HG03457 (cell line): ENCODE results near the gene OR6C74.

ENCODE experiments used
- ATAC-seq: cut with Tn5 transposase; IDR thresholded peaks from one replicate; pipeline ENCODE4 v1.9.1; 2021; ENCODE audit warnings: moderate number of reproducible peaks; ENCODE audit not compliant: unreplicated experiment

The OR6C74 gene

DNA sequence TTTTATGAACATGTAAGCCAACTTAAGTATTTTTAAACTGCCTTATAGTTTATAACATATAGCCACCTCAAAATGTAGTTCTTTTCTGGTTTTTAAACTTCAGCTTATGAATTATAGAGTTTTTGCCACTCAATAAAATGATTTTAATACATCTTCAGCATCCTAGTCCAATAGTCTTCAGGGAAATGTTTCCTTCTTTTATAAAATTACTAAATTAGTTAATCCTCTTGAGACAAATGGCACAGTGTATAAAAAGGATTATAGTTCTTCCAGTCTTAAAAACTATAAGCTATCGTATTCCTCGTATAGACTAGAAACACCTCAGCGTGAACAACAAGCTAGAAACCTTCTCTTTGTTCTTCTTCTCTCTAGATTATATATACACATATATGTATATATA is at the start of gene OR6C74:
TSS of gene OR6C74 (plus strand) at position 301 of the 400 bp plus-strand sequence. CDS start 2,679 bp downstream, outside the sequence.
- ATAC-seq: no peak

DNA sequence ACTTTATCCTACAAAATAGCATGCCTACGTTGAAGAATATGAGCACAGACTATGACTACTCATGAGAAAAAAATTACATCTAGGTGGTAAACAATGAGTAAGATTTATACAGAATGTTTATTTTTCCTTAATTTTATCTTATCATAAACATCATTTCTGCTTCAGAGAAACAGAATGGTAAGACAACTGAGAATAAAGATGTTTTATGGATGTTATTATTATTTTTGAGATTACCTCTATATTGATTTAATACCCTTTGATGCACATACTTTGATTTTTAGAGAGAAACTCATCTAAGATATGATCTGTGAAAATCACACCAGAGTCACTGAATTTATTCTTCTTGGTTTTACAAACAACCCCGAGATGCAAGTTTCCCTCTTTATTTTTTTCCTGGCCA is 23.7 kb upstream of the OR6C74 start, which contains the start of gene OR10A7:
TSS of gene OR10A7 (plus strand) at position 301 of the 400 bp plus-strand sequence. CDS start at position 301, 0 bp downstream.
- no peak for ATAC-seq

GRCh38 chr12:55226523-55226922 is 17.9 kb upstream of the OR6C74 start:
- no peak for ATAC-seq

DNA sequence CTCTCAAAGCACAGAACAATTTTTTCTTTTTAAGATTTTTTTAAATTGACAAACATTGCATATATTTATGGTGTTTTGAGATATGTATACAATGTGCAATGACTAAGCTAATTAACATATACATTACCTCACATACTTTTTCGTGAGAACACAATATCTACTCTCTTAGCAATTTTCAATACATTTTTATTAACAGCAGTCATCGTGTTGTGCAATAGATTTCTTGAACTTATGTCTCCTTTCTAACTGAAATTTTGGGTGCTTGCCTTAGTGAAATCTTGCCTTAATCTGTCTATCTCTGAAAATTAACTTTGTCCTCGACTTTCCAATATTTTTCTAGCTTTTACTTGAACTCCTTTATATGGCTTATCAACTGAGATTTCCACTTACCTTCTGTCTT is 16.8 kb upstream of the OR6C74 start:
- no peak for ATAC-seq

DNA sequence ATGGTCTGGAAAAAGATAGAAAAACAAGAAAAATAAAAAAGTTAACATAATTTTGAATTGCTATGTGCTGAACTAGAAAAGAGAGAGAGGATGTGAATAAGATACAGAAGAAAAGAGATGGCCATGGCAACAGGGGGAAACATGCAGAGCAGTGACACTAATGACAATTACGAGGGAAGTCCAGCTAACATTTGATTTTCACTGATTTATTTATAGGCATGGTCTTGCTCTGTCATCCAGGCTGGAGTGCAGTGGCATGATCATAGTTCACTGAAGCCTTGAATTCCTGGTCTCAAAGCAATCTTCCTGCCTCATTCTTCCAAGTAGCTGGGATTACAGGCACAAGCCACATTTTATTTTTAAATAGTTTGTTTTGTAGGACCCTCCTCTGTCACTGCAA is 1.8 kb downstream of the OR6C74 start:
- ATAC-seq: no peak

DNA sequence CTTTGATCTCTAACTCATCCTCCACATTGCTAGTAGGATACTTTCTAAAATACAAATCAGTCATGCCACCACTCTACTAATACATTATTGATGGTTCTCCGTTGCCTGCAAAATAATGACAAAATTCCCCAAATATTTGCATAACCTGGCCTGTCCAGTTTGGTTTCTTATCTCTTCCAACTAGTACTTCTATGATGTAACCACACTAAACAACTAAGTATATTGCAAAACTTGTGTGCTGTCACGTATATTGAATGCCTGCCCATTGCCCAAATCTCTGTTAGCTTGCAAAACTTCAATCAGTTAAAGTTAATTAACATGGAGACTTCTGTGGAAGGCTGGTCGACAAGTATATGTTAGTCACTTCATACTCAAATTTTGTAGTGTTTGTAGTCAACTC is 6.5 kb downstream of the OR6C74 start:
- no peak for ATAC-seq

DNA sequence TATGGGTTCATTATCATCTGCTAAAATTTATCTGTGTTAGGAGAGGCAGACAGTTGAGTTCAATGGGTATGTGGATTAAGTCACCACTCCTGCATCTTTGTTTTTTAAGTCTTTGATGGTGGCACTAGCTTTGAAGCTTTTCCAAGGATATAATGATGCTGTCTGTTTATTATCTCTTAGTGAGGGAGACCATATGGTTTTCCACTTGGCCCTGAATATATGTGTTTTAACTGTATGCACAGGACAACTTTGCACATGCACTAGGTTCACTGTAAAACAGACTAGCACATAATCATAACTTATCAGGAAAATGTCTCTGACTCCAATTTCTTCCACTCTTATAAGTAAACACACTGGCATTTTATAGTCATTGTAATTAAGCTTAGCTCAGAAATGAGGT is 8.9 kb downstream of the OR6C74 start:
- ATAC-seq: no peak

DNA sequence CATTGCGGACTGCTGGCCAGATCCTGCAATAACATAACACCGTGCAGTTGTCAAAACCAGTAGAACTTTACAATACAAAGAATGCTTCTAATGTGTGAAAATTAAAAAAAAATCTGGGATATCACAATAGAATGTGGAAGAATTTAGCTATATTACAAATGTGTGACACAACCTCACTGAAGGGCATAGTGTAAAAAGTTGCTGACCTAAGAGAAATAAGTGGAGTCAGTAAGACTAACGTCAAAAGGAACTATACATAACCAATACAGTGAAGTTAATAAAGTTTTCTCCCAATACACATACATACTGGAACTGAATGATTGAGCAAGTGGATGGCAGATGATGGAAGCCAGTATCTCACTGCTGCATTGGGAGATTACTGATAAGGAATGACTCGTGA is 12.4 kb downstream of the OR6C74 start:
- ATAC-seq: no peak

GRCh38 chr12:55258303-55258702 is 13.9 kb downstream of the OR6C74 start:
- ATAC-seq: no peak

- ATAC-seq: no peak
Measured at GRCh38 chr12:55280991-55281390, 36.6 kb downstream of the OR6C74 start.

DNA sequence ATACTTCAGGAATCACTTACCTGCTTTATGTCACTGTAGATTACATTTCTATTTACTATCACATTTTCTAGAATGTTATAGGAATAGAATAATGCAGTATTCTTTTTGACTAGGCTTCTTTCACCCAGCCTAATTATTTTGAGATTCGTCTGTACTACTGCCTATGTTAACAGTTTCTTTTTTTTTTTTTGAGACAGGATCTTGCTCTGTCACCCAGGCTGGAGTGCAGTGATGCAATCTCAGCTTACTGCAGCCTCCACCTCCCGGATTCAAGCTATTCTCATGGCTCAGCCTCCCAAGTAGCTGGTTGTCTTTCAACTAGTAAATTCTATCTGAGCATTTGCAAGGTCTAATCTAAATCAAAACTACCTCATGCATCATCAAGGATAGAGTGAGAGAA is 45.6 kb downstream of the OR6C74 start:
- ATAC-seq: no peak
